HG02870 (cell line): ENCODE data around the gene NRROS.
"Not testable (repeated sequence)": the region's sequence is repeated elsewhere in the genome, so short reads cannot be mapped to it uniquely, and the experiment has no call there.

Experiments used
- ATAC-seq: cut with Tn5 transposase; IDR thresholded peaks from one replicate; pipeline ENCODE4 v1.9.1; 2021; ENCODE audit warnings: mild to moderate bottlenecking, moderate library complexity; ENCODE audit not compliant: unreplicated experiment

The NRROS gene

DNA sequence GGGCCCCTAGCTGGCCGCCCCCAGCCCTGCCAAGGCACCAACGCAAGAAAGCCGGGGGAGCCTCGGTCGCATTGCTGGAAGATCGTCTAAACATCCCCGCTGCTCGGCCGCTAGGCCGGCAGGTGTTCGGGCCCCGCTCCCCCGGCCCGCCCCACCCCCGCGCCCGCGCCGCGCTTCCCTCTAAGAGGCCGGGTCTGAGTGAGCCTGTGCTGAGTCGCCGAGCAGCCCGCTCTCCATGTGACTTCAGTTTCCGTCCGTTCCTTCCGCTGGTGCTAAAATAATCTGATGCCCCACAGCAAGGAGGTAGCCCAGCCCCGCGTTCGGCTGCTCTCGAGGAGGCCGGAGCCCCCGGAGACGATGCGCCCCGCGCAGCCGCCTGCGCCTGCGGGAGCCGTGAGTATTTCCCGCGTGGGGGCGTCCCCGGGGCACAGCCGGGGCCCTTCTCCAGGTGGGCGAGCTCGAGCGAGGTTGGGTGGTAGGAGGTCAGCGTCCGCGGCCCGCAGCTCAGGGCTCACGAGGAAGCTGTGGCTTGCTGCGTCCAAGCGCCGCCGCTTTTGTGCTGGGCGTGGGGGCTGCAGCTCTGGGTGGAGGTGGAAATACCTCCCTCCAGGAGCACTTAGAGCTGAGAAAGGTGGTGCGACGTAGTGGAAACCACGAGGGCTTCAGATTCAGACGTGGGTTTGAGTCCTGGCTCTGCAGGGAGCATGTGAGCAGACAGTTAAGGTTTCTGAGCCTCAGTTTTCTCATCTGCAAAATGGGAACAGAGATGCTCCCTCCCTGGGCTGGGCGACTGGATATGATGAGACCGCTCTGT is at the start of gene NRROS:
TSS of gene NRROS (plus strand) at position 212 of the 814 bp plus-strand sequence. CDS start 14,846 bp downstream, outside the sequence.
- peak; percentile 38 for ATAC-seq

- no peak for ATAC-seq
Measured at GRCh38 chr3:196590279-196590678, 49.2 kb upstream of the NRROS start.

GRCh38 chr3:196596355-196596754 is 43.1 kb upstream of the NRROS start:
- ATAC-seq, result no peak

- ATAC-seq, result not testable (repeated sequence)
Measured at GRCh38 chr3:196597971-196598733, 41.3 kb upstream of the NRROS start.

DNA sequence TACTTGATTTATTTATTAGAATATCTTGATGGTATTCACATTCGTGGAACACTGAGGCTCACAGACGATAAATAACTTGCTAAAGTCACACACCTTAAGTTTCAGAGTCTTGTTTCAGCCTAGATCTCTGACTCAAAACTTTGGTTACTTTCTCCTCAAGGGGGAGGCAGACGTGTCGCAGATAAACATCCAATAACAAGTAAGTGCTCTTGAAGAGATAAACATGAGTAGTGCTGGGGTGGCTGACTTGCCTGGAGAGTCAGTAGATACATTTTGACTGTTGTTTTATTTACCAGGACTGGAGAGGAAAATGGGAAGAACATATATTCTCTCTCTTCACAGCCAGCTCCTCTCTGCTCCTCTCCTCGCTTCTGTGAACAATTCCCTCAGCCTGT is 39.8 kb upstream of the NRROS start:
- no peak for ATAC-seq

DNA sequence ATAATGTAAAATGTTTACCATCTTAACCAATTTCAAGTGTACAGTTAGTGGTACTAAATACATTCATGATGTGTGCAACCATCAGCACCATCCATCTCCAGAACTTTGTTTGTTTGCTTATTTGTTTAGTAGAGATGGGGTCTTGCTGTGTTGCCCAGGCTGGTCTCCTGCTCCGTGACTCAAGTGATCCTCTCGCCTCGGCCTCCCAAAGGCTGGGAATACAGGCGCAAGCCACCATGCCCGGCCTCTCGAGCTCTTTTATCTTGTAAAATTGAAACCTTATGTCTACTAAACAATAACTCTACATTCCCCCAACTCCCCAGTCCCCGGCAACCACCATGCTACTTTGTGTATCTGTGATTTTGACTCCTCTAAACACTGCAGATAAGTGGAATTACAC is 39.1 kb upstream of the NRROS start:
- no peak for ATAC-seq

DNA sequence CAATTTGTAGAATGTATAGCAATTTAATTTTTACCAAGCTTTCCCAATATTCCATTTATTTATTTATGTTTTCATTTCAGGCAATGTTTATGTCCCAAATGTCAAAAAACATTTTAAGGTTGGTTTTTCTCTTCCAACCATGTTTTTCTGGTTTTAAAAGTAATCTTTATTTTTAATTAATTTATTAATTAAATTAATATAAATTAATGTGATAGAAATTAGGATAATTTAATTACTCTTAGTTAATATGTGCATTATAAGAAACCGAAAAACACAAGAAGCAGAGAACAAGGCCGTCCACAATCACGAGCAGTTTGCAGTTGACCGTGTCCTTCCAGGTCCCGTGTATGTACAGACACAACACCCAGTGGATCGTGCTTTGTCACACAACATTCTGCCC is 36.8 kb upstream of the NRROS start:
- ATAC-seq, result no peak

DNA sequence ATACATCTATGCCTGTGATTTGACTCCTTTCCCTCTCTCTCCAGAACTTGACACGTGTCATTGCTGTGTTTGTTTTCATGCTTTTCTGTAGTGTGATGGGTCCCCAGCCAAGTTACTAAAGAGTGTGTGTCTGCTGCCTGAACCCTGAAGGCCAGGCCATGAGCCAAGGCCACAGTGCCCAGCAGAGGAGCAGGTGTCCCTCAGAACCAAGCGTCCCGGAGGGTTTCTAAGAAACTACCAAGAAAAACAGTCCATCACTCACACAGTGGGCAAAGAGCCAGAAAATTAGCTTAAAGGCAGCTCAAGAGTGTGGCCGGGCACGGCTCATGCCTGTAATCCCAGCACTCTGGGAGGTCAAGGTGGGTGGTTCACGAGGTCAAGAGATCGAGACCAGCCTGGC is 35.8 kb upstream of the NRROS start:
- ATAC-seq, result no peak

DNA sequence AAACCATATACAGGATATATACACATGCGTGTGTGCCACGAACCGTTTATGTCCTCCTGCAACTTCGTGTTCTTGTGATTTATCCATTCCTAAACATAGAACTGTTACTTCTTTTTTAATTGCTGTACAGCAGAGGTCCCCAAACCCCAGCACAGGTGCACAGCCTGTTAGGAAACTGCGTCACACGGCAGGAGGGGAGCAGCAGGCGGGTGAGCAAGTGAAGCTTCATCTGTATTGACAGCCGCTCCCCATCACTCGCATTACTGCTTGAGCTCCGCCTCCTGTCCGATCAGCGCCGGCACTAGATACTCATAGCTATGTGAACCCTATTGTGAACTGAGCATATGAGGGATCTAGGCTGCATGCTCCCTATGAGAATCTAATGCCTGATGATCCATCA is 34.9 kb upstream of the NRROS start:
- ATAC-seq, result no peak

DNA sequence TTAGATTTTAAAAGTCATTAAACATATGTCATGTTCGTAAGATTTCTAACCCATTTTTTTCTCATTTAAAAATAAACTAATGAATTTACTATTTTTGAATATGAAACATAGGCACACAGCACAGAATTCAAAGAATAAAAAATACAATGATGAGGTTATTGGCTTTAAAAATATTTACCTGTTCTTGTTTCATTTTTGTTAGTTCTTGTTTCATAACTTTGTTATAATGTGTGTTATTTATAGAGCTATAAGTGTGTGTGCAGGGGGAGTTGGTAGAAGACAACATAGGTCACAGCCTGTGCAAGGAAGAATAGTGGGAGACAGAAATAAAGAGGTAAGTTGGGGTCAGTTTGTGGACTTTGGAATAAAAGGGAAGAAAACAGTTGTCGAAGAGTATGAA is 30.8 kb upstream of the NRROS start:
- ATAC-seq, result no peak

DNA sequence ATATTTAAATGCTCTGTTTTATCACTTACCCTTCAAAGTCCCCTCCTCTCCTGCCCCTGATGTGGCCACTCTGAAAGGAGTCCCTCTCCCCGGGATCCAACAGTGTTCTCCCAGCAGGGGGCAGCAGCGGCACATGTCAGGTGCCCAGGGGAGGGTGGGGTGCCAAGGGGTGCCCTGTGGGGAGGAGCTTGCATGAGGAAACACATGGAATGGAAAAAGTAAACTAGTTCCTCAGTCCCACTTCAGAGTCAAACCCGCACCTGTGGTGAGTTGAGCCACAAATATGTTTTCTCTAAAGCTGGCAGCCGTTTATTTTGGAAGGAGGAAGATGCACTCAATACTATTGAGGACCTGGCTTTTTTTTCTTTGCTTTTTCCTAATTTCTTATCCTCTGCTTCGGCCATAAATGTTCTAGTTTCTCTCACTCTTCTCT is 30.1 kb upstream of the NRROS start:
- no peak for ATAC-seq

GRCh38 chr3:196609805-196610515 is 29.5 kb upstream of the NRROS start:
- ATAC-seq, result no peak

- ATAC-seq, result no peak
Measured at GRCh38 chr3:196611761-196612483, 27.6 kb upstream of the NRROS start.

DNA sequence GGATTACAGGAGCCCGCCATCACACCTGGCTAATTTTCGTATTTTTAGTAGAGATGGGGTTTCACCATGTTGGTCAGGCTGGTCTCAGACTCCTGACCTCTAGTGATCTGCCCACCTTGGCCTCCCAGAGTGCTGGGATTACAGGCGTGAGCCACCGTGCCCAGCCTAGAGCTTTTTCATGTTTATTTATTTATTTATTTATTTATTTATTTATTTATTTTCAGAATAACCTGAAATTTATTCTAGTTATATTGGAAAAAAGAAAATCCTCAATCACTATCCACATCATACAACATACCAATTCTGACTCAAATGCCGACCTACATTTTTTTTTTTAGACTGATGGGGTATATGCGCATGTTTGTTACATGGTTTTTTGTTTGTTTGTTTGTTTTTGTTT is 24.3 kb upstream of the NRROS start:
- ATAC-seq, result not testable (repeated sequence)

- ATAC-seq, result no peak
Measured at GRCh38 chr3:196617256-196617655, 22.2 kb upstream of the NRROS start.

GRCh38 chr3:196619223-196619622 is 20.3 kb upstream of the NRROS start:
- no peak for ATAC-seq

GRCh38 chr3:196619627-196620026 is 19.9 kb upstream of the NRROS start:
- ATAC-seq, result not testable (repeated sequence)

GRCh38 chr3:196620161-196620604 is 19.3 kb upstream of the NRROS start:
- peak; percentile 83 for ATAC-seq

- no peak for ATAC-seq
Measured at GRCh38 chr3:196620684-196621083, 18.8 kb upstream of the NRROS start.

DNA sequence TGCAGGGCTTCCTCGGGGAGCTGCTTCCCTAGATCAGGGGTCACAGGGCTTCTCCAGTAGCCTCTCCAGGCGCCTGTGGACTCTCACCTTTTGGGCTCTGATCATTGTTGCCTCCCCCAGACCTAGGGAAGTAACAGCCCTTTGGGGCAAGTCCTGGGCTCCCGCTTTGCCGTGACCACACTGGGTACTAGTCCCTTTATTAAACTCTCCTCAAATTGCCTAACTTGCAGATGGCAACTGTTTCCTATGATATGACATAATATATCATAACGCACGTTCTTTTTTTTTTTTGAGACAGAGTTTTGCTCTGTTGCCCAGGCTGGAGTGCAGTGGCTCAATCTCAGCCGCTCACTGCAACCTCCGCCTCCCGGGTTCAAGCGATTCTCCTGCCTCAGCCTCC is 17.9 kb upstream of the NRROS start:
- no peak for ATAC-seq
